ENCODE measurements around the gene ADPRH. TPM values are rescaled to one million over a fixed set of nuclear protein-coding genes. Genes with fewer than 3 reads are reported as not detected.
A peak's percentile ranks its signal among the peaks of the same experiment; 100 is the strongest.

Gene ADPRH
- total and polyA plus RNA-seq, 10 of the 15 experiments (the other 5 are each of a cell fraction or from before 2014, with no cell fraction given), result 2.3 to 32.6 (median 19.0) TPM

GRCh38 chr3:119529883-119530282 lies 49.4 kb upstream of the ADPRH start:
- H4K20me1 ChIP-seq (ENCODE audit: control insufficient read depth, insufficient read depth), result no peaks in the 10 kb centered on the region
- H3K27me3 ChIP-seq (replicated peaks in 1 of 2; ENCODE audit: control insufficient read depth in 2 of 2, insufficient read depth in 2 of 2, low read length in 1 of 2), result no peaks in the 10 kb centered on the region
- no peak for DNase-seq (ENCODE audit: low read depth, low spot score)
- ChIA-PET CTCF (interaction anchor here (0.8 to 1.1 kb wide), 4 partner anchors 11 to 151 kb away, joined by 3 to 5 read pairs (median 3); partner anchors contain the start of gene CD80), POLR2A (no interaction called here), SMC1A (ENCODE audit: uncharacterized antibody, unreplicated experiment) (interaction anchor here (0.7 to 1.7 kb wide), 9 partner anchors 10 to 254 kb away, joined by 3 to 10 read pairs (median 3); no protein-coding TSS in a partner anchor), RAD21 (ENCODE audit: unreplicated experiment) (interaction anchor here (1.6 kb wide), 1 partner anchor 150 kb away, joined by 3 read pairs; no protein-coding TSS in a partner anchor)
- no peak overlapping the region for H2AFZ ChIP-seq (ENCODE audit: control insufficient read depth, low read depth, low read length)
- H3K9me3 ChIP-seq (replicated peaks; ENCODE audit: control insufficient read depth, insufficient read depth, low read length), result no peaks in the 10 kb centered on the region
- FAIRE-seq, result no peak
- in situ Hi-C loops (cut with MboI), result no loop called here
- TSS peak; percentile 31 for BruUV-seq (replicated peaks)
- peaks cover 3% of the 10 kb centered on the region for H3K79me2 ChIP-seq (ENCODE audit: control insufficient read depth, insufficient read depth, low read length)
- peaks cover 8 to 47% of the 10 kb centered on the region in 2 experiments for H3K36me3 ChIP-seq (ENCODE audit: control insufficient read depth in 2 of 2, insufficient read depth in 2 of 2, low read length in 1 of 2)
- H3K4me3 ChIP-seq, result no peak overlapping the region
- no peak overlapping the region for H3K27ac ChIP-seq (ENCODE audit: control insufficient read depth, insufficient read depth)
- H3K4me2 ChIP-seq (ENCODE audit: control insufficient read depth, insufficient read depth), result no peak overlapping the region
- intact Hi-C loops (cut with micrococcal nuclease; ENCODE audit: unreplicated experiment), result no loop called here
- no peak for ATAC-seq
- no peak overlapping the region for H3K9ac ChIP-seq (ENCODE audit: control insufficient read depth, insufficient read depth, low read length)
- H3K4me1 ChIP-seq (ENCODE audit: control insufficient read depth, insufficient read depth, low read length), result no peaks in the 10 kb centered on the region
- no peak for TF ChIP-seq NRF1 (conservative IDR thresholded peaks at IDR 0.05; ENCODE audit: low read depth, low read length)
- TF ChIP-seq USF2 (IDR thresholded peaks at IDR 0.05; ENCODE audit: borderline replicate concordance, low read depth, low read length), result no peak
- TF ChIP-seq ATF2 (IDR thresholded peaks at IDR 0.05; ENCODE audit: low read length), result no peak
- TF ChIP-seq JUNB (IDR thresholded peaks at IDR 0.05), result no peak
- TF ChIP-seq JUND (IDR thresholded peaks at IDR 0.05; ENCODE audit: low read depth, low read length), result no peak
- no peak for TF ChIP-seq BMI1 (IDR thresholded peaks at IDR 0.05; ENCODE audit: borderline replicate concordance)
- no peak for TF ChIP-seq CHD1 (IDR thresholded peaks at IDR 0.05; ENCODE audit: low read depth, low read length)
- TF ChIP-seq ZNF24 (IDR thresholded peaks at IDR 0.05), result no peak
- no peak for TF ChIP-seq ZNF384 (IDR thresholded peaks at IDR 0.05; ENCODE audit: borderline replicate concordance, low read depth, low read length)
- no peak for TF ChIP-seq HDGF (IDR thresholded peaks at IDR 0.05)
- TF ChIP-seq ZBTB33 (IDR thresholded peaks at IDR 0.05), result no peak
- no peak for TF ChIP-seq POLR2AphosphoS2 (IDR thresholded peaks at IDR 0.05; ENCODE audit: low read depth, low read length)
- no peak for TF ChIP-seq MLLT1 (IDR thresholded peaks at IDR 0.05)
- TF ChIP-seq E2F4 (IDR thresholded peaks at IDR 0.05; ENCODE audit: low read depth, low read length), result no peak
- no peak for TF ChIP-seq NFXL1 (IDR thresholded peaks at IDR 0.05; ENCODE audit: borderline replicate concordance)
